Myocyte (in vitro differentiated cells): ENCODE measurements around the gene PLXNB1. TPM values are rescaled to one million over a fixed set of nuclear protein-coding genes. Genes with fewer than 3 reads are reported as not detected.
A peak's percentile ranks its signal among the peaks of the same experiment; 100 is the strongest.
"Not testable (repeated sequence)": the region's sequence is repeated elsewhere in the genome, so short reads cannot be mapped to it uniquely, and the experiment has no call there.

ENCODE experiments used
- DNase-seq: peaks from one replicate; pipeline ENCODE4 v3.0.0-alpha.2; 2012; ENCODE audit warnings: low read depth
- polyA plus RNA-seq: library from polyadenylated mRNA; unstranded; fragments of >200 nt; gene quantifications from one replicate; pipeline ENCODE4 v1.2.1, GENCODE V29; 2012; ENCODE audit warnings: missing spikeins
- total RNA-seq: library from RNA; depleted of rRNA; stranded (reverse); fragments of >200 nt; gene quantifications from 2 replicates; pipeline ENCODE4 v1.2.3, GENCODE V29; 2014

The PLXNB1 gene
- total RNA-seq: 59.2 and 75.7 TPM in 2 replicates
- 52.3 TPM for polyA plus RNA-seq

- DNase-seq: peak; percentile 26
These were observed at the start of gene PLXNB1 for GRCh38 chr3:48429960-48430707. PLXNB1 (minus strand) TSS chr3:48430086; CDS start chr3:48424611, 5,475 bp downstream.

- peak; percentile 30 for DNase-seq
These were observed 49.0 kb upstream of the PLXNB1 start for GRCh38 chr3:48478626-48479555.

GRCh38 chr3:48477959-48478520 is 48.2 kb upstream of the PLXNB1 start:
- DNase-seq: no peak

- no peak for DNase-seq
These were observed 46.7 kb upstream of the PLXNB1 start for GRCh38 chr3:48476426-48477053.

GRCh38 chr3:48475188-48475587 is 45.3 kb upstream of the PLXNB1 start:
- DNase-seq: no peak

GRCh38 chr3:48474619-48475018 is 44.7 kb upstream of the PLXNB1 start:
- DNase-seq: no peak

GRCh38 chr3:48474031-48474430 is 44.1 kb upstream of the PLXNB1 start:
- not testable (repeated sequence) for DNase-seq

GRCh38 chr3:48473617-48473952 is 43.7 kb upstream of the PLXNB1 start:
- no peak for DNase-seq

GRCh38 chr3:48472923-48473616 is 43.2 kb upstream of the PLXNB1 start:
- peak; percentile 89 for DNase-seq

GRCh38 chr3:48472673-48472922 is 42.7 kb upstream of the PLXNB1 start:
- DNase-seq: no peak

GRCh38 chr3:48470286-48470685 is 40.4 kb upstream of the PLXNB1 start:
- no peak for DNase-seq

- DNase-seq: no peak
These were observed 39.4 kb upstream of the PLXNB1 start for GRCh38 chr3:48469046-48469915.

- no peak for DNase-seq
These were observed 38.4 kb upstream of the PLXNB1 start for GRCh38 chr3:48468329-48468731.

- no peak for DNase-seq
These were observed 37.8 kb upstream of the PLXNB1 start for GRCh38 chr3:48467473-48468267.

GRCh38 chr3:48467110-48467454 is 37.2 kb upstream of the PLXNB1 start:
- DNase-seq: no peak

GRCh38 chr3:48466386-48467109 is 36.7 kb upstream of the PLXNB1 start:
- peak; percentile 18 for DNase-seq

- peak; percentile 100 for DNase-seq
These were observed 35.9 kb upstream of the PLXNB1 start for GRCh38 chr3:48465531-48466378.

GRCh38 chr3:48465237-48465530 is 35.3 kb upstream of the PLXNB1 start:
- DNase-seq: no peak
